HEK293 (cell line): ENCODE data around the gene ADAMTS17.

ENCODE experiments used
- CTCF ChIA-PET: fragments of 350-600 bp; formaldehyde crosslinking; extraction: SDS; loops from one replicate; lab custom pipeline; 2021; ENCODE audit warnings: antibody characterized with exemption; lab: Yijun Ruan, JAX
- POLR2A ChIA-PET: fragments of 300-600 bp; formaldehyde crosslinking; extraction: SDS; loops from one replicate; lab custom pipeline; 2020; ENCODE audit warnings: antibody characterized with exemption, inconsistent platforms; lab: Yijun Ruan, JAX
- H3K27ac ChIP-seq: fragments of 200-500 bp; sonication (Bioruptor generic); 2 replicates; pipeline ENCODE4 v1.5.1; 2014; ENCODE audit warnings: low read depth, low read length, control low read depth, inconsistent platforms; ENCODE audit errors: extremely low read depth
- H3K36me3 ChIP-seq, 2 experiments: fragments of 200-500 bp in 1 of 2; sonication (Bioruptor generic) in 1 of 2; 1 replicate in 1 of 2; 2 replicates in 1 of 2; pipeline ENCODE4 v1.5.1; 2014 to 2017; ENCODE audit warnings: inconsistent platforms in 2 of 2, low read length in 2 of 2; ENCODE audit not compliant: control insufficient read depth in 2 of 2, insufficient read depth in 1 of 2
- H3K4me1 ChIP-seq: fragments of 200-500 bp; sonication (Bioruptor generic); 2 replicates; pipeline ENCODE4 v1.5.1; 2014; ENCODE audit warnings: mild to moderate bottlenecking, low read length, inconsistent platforms; ENCODE audit not compliant: control insufficient read depth, insufficient read depth
- H3K4me3 ChIP-seq: 2 replicates; pipeline ENCODE4 v1.5.1; 2011; ENCODE audit warnings: low read depth, mild to moderate bottlenecking, control low read depth, low read length, moderate library complexity
- H3K9me3 ChIP-seq: fragments of 200-500 bp; sonication (Bioruptor generic); 2 replicates; pipeline ENCODE4 v1.5.1; 2014; ENCODE audit warnings: low read depth, low read length, inconsistent platforms; ENCODE audit not compliant: control insufficient read depth, insufficient read depth
- HOXC10 ChIP-seq: sonication (generic); formaldehyde crosslinking; IDR thresholded peaks from 2 replicates; pipeline ENCODE4 v1.8.1; 2023; ENCODE audit warnings: mild to moderate bottlenecking, missing genetic modification reagents
- KLF9 ChIP-seq: fragments of 450-650 bp; formaldehyde crosslinking; IDR thresholded peaks from 2 replicates; pipeline ENCODE4 v1.5.1; 2016; ENCODE audit warnings: missing biosample characterization, missing genetic modification characterization, low read depth
- MZF1 ChIP-seq: fragments of 450-650 bp; formaldehyde crosslinking; IDR thresholded peaks from 2 replicates; pipeline ENCODE4 v1.5.1; 2017; ENCODE audit warnings: missing biosample characterization, missing genetic modification characterization, borderline replicate concordance
- OSR2 ChIP-seq: fragments of 450-650 bp; formaldehyde crosslinking; IDR thresholded peaks from 2 replicates; pipeline ENCODE4 v1.5.1; 2016; ENCODE audit warnings: missing biosample characterization, missing genetic modification characterization
- PATZ1 ChIP-seq: fragments of 450-650 bp; formaldehyde crosslinking; IDR thresholded peaks from 2 replicates; pipeline ENCODE4 v1.5.1; 2016; ENCODE audit warnings: missing biosample characterization, missing genetic modification characterization
- PBX3 ChIP-seq: sonication (generic); formaldehyde crosslinking; IDR thresholded peaks from 2 replicates; pipeline ENCODE4 v1.8.1; 2022; ENCODE audit warnings: mild to moderate bottlenecking, moderate library complexity, missing genetic modification reagents
- SCRT1 ChIP-seq: fragments of 450-650 bp; formaldehyde crosslinking; IDR thresholded peaks from 2 replicates; pipeline ENCODE4 v1.5.1; 2016; ENCODE audit warnings: missing biosample characterization, missing genetic modification characterization, borderline replicate concordance
- TSHZ1 ChIP-seq: fragments of 450-650 bp; formaldehyde crosslinking; IDR thresholded peaks from 2 replicates; pipeline ENCODE4 v1.5.1; 2016; ENCODE audit warnings: missing biosample characterization, missing genetic modification characterization, borderline replicate concordance
- ZBTB1 ChIP-seq: fragments of 450-650 bp; formaldehyde crosslinking; IDR thresholded peaks from 2 replicates; pipeline ENCODE4 v1.5.1; 2016; ENCODE audit warnings: missing biosample characterization, missing genetic modification characterization
- ZBTB7A ChIP-seq: fragments of 450-650 bp; formaldehyde crosslinking; IDR thresholded peaks from 2 replicates; pipeline ENCODE4 v1.5.1; 2016; ENCODE audit warnings: low read depth, missing biosample characterization, missing genetic modification characterization
- ZNF121 ChIP-seq: fragments of 450-650 bp; formaldehyde crosslinking; IDR thresholded peaks from 2 replicates; pipeline ENCODE4 v1.5.1; 2016; ENCODE audit warnings: missing biosample characterization, missing genetic modification characterization
- ZNF157 ChIP-seq: fragments of 450-650 bp; formaldehyde crosslinking; IDR thresholded peaks from 2 replicates; pipeline ENCODE4 v1.5.1; 2016; ENCODE audit warnings: missing biosample characterization, missing genetic modification characterization
- ZNF23 ChIP-seq: fragments of 450-650 bp; formaldehyde crosslinking; IDR thresholded peaks from 2 replicates; pipeline ENCODE4 v1.5.1; 2016; ENCODE audit warnings: missing biosample characterization, missing genetic modification characterization, borderline replicate concordance
- ZNF24 ChIP-seq: fragments of 450-650 bp; formaldehyde crosslinking; IDR thresholded peaks from 2 replicates; pipeline ENCODE4 v1.5.1; 2016; ENCODE audit warnings: missing biosample characterization, missing genetic modification characterization
- ZNF362 ChIP-seq: fragments of 450-650 bp; formaldehyde crosslinking; IDR thresholded peaks from 2 replicates; pipeline ENCODE4 v1.5.1; 2016; ENCODE audit warnings: missing biosample characterization, missing genetic modification characterization
- ZNF37A ChIP-seq: fragments of 450-650 bp; IDR thresholded peaks from 2 replicates; pipeline ENCODE4 v1.5.1; 2018; ENCODE audit warnings: missing biosample characterization, missing genetic modification characterization
- ZNF404 ChIP-seq: fragments of 450-650 bp; formaldehyde crosslinking; IDR thresholded peaks from 2 replicates; pipeline ENCODE4 v1.5.1; 2017; ENCODE audit warnings: missing biosample characterization, missing genetic modification characterization
- ZNF449 ChIP-seq: fragments of 450-650 bp; formaldehyde crosslinking; IDR thresholded peaks from 2 replicates; pipeline ENCODE4 v1.5.1; 2017; ENCODE audit warnings: missing biosample characterization, mild to moderate bottlenecking, missing genetic modification characterization, moderate library complexity
- ZNF548 ChIP-seq: fragments of 450-650 bp; formaldehyde crosslinking; IDR thresholded peaks from 2 replicates; pipeline ENCODE4 v1.5.1; 2016; ENCODE audit warnings: missing biosample characterization, missing genetic modification characterization
- ZNF555 ChIP-seq: fragments of 450-650 bp; formaldehyde crosslinking; conservative IDR thresholded peaks from 2 replicates; pipeline ENCODE4 v1.5.1; 2017; ENCODE audit warnings: missing biosample characterization, mild to moderate bottlenecking, missing genetic modification characterization, inconsistent platforms
- ZNF580 ChIP-seq: fragments of 450-650 bp; formaldehyde crosslinking; IDR thresholded peaks from 2 replicates; pipeline ENCODE4 v1.5.1; 2016; ENCODE audit warnings: missing biosample characterization, missing genetic modification characterization
- ZNF600 ChIP-seq: fragments of 450-650 bp; formaldehyde crosslinking; IDR thresholded peaks from 2 replicates; pipeline ENCODE4 v1.5.1; 2016; ENCODE audit warnings: missing biosample characterization, missing genetic modification characterization
- ZNF629 ChIP-seq: fragments of 450-650 bp; formaldehyde crosslinking; IDR thresholded peaks from 2 replicates; pipeline ENCODE4 v1.5.1; 2017; ENCODE audit warnings: missing biosample characterization, missing genetic modification characterization
- ZNF747 ChIP-seq: fragments of 450-650 bp; formaldehyde crosslinking; IDR thresholded peaks from 2 replicates; pipeline ENCODE4 v1.5.1; 2016; ENCODE audit warnings: missing biosample characterization, missing genetic modification characterization
- ZNF791 ChIP-seq: fragments of 450-650 bp; formaldehyde crosslinking; IDR thresholded peaks from 2 replicates; pipeline ENCODE4 v1.5.1; 2016; ENCODE audit warnings: missing biosample characterization, missing genetic modification characterization
- ZNF830 ChIP-seq: fragments of 450-650 bp; IDR thresholded peaks from 2 replicates; pipeline ENCODE4 v1.5.0; 2018; ENCODE audit warnings: missing biosample characterization, missing genetic modification characterization, low read depth, mild to moderate bottlenecking, moderate library complexity
- ZNF837 ChIP-seq: fragments of 450-650 bp; formaldehyde crosslinking; IDR thresholded peaks from 2 replicates; pipeline ENCODE4 v1.5.1; 2016; ENCODE audit warnings: missing biosample characterization, missing genetic modification characterization
- ZSCAN16 ChIP-seq: fragments of 450-650 bp; formaldehyde crosslinking; IDR thresholded peaks from 2 replicates; pipeline ENCODE4 v1.5.1; 2016; ENCODE audit warnings: missing biosample characterization, missing genetic modification characterization
- ZSCAN30 ChIP-seq: fragments of 450-650 bp; IDR thresholded peaks from 2 replicates; pipeline ENCODE4 v1.5.1; 2018; ENCODE audit warnings: missing biosample characterization, mild to moderate bottlenecking, missing genetic modification characterization, moderate library complexity

ADAMTS17 gene

GRCh38 chr15:100216182-100216581, 125.6 kb downstream of the ADAMTS17 start:
- H3K4me3 ChIP-seq = no peak overlapping the region
- peaks cover 11% of the 10 kb centered on the region for H3K4me1 ChIP-seq
- no peak overlapping the region for H3K27ac ChIP-seq
- no peaks in the 10 kb centered on the region for H3K36me3 ChIP-seq
- ChIA-PET POLR2A (no interaction called here), CTCF (interaction anchor here (0.6 to 0.7 kb wide), 2 partner anchors 601 to 831 kb away, joined by 3 read pairs; no protein-coding TSS in a partner anchor)
- H3K9me3 ChIP-seq = no peaks in the 10 kb centered on the region
- TF ChIP-seq ZNF121 (no peak), ZNF449 (no peak), ZNF747 (tag by site-specific recombination) (no peak), ZBTB7A (no peak), ZNF629 (tag by site-specific recombination) (no peak), ZSCAN16 (no peak), ZNF24 (no peak), ZNF837 (no peak), ZNF548 (tag by site-specific recombination) (no peak), HOXC10 (CRISPR knock-in tag) (no peak), ZNF600 (no peak), ZNF791 (tag by site-specific recombination) (no peak), ZNF37A (tag by site-specific recombination) (no peak)

GRCh38 chr15:100215843-100216169, 126.0 kb downstream of the ADAMTS17 start:
- Histone ChIP-seq H3K36me3 (no peaks in the 10 kb centered on the region), H3K9me3 (no peaks in the 10 kb centered on the region), H3K27ac (no peak overlapping the region), H3K4me3 (no peak overlapping the region), H3K4me1 (peaks cover 11% of the 10 kb centered on the region)
- ChIA-PET CTCF (no interaction called here), POLR2A (no interaction called here)
- TF ChIP-seq ZNF830 (tag by site-specific recombination) (no peak), ZNF580 (tag by site-specific recombination) (no peak), OSR2 (tag by site-specific recombination) (no peak), KLF9 (no peak), ZNF362 (tag by site-specific recombination) (no peak), PATZ1 (tag by site-specific recombination) (no peak), ZNF23 (tag by site-specific recombination) (no peak), SCRT1 (tag by site-specific recombination) (no peak), ZBTB1 (tag by site-specific recombination) (no peak), MZF1 (no peak), ZNF555 (tag by site-specific recombination) (no peak), PBX3 (CRISPR knock-in tag) (no peak), ZNF404 (no peak), TSHZ1 (no peak), ZNF157 (tag by site-specific recombination) (no peak), ZSCAN30 (tag by site-specific recombination) (no peak)
- TF ChIP-seq, all 188 proteins: peak for 0
